ENCODE measurements around the gene NOL11. TPM values are rescaled to one million over a fixed set of nuclear protein-coding genes. Genes with fewer than 3 reads are reported as not detected.

Gene NOL11
- total and polyA plus RNA-seq, 2 experiments from 2014 or later: 116 to 130 TPM

GRCh38 chr17:67772679-67773078 lies 54.9 kb downstream of the NOL11 start:
- Mint-ChIP-seq H3K4me3 (no peak overlapping the region), H3K4me1 (0 out of 3 replicates have a peak, but pooled peaks cover 3% of the 10 kb centered on the region), H3K36me3 (ENCODE audit: low read depth) (no peaks in the 10 kb centered on the region)

More at GRCh38 chr17:67772679-67773078, 54.9 kb downstream of the NOL11 start:
- H3K9me3 Mint-ChIP-seq: no peaks in the 10 kb centered on the region
- Histone ChIP-seq H3F3A (replicated peaks; ENCODE audit: low read depth) (no peaks in the 10 kb centered on the region), H2AFZ (no peak overlapping the region; the same call in 1 of the 2 replicates), H3K79me2 (replicated peaks; ENCODE audit: insufficient read depth) (no peaks in the 10 kb centered on the region), H3K4me1 (ENCODE audit: insufficient read depth) (no peaks in the 10 kb centered on the region), H3K36me3 (ENCODE audit: insufficient read depth) (no peaks in the 10 kb centered on the region), H3K9me2 (ENCODE audit: insufficient read depth) (no peaks in the 10 kb centered on the region), H3K27me3 (ENCODE audit: insufficient read depth) (no peaks in the 10 kb centered on the region), H3K4me2 (no peak overlapping the region), H4K20me1 (replicated peaks; ENCODE audit: insufficient read depth) (no peaks in the 10 kb centered on the region), H3K27ac (ENCODE audit: low read depth) (no peak overlapping the region), H3K4me3 (no peak overlapping the region)
- ATAC-seq (no peak), DNase-seq (ENCODE audit: low spot score) (no peak)
- peaks cover 7% of the 10 kb centered on the region for H3K27me3 Mint-ChIP-seq (ENCODE audit: insufficient read depth, low read depth, poor library complexity)
- no peak for TF ChIP-seq ZNF114 (CRISPR knock-in tag; IDR thresholded peaks at IDR 0.05)
- no peak for TF ChIP-seq ZNF331 (CRISPR knock-in tag; IDR thresholded peaks at IDR 0.05; ENCODE audit: low read depth)
- no peak for TF ChIP-seq ETS1 (IDR thresholded peaks at IDR 0.05)
- no peak for TF ChIP-seq NANOG (IDR thresholded peaks at IDR 0.05; ENCODE audit: borderline replicate concordance)
- no peak for TF ChIP-seq JUNB (IDR thresholded peaks at IDR 0.05; ENCODE audit: unreplicated experiment)
- no peak for TF ChIP-seq ZNF462 (CRISPR knock-in tag; IDR thresholded peaks at IDR 0.05)
- no peak for TF ChIP-seq EZH2phosphoT487 (IDR thresholded peaks at IDR 0.05; ENCODE audit: unreplicated experiment)
- no peak for TF ChIP-seq EZH2 (IDR thresholded peaks at IDR 0.05; ENCODE audit: low read depth, unreplicated experiment)
- TF ChIP-seq STAT1 (IDR thresholded peaks at IDR 0.05; ENCODE audit: unreplicated experiment): no peak
- TF ChIP-seq CREB1 (CRISPR knock-in tag; IDR thresholded peaks at IDR 0.05; ENCODE audit: low read depth): no peak
- TF ChIP-seq CTCF (conservative IDR thresholded peaks at IDR 0.05; ENCODE audit: low read depth in 2 of 2): no peak
- no peak for TF ChIP-seq REST (IDR thresholded peaks at IDR 0.05; ENCODE audit: unreplicated experiment)
- TF ChIP-seq POLR2AphosphoS5 (IDR thresholded peaks at IDR 0.05; ENCODE audit: low read depth): no peak
- H3K27ac Mint-ChIP-seq: no peak overlapping the region

Data from GM23338 (cell line).